ENCODE results near the gene LAMA3. TPM values are rescaled to one million over a fixed set of nuclear protein-coding genes. Genes with fewer than 3 reads are reported as not detected.
A peak's percentile ranks its signal among the peaks of the same experiment; 100 is the strongest.

LAMA3 gene
- total and polyA plus RNA-seq, 2 donors (not counting 1 experiment from before 2014, with no cell fraction given): 0.75 to 13.2 TPM

GRCh38 chr18:23704806-23705205, 15.6 kb downstream of the LAMA3 start:
- no peaks in the 10 kb centered on the region for H3K79me2 ChIP-seq (ENCODE audit: control insufficient read depth, insufficient read depth, low read length)
- H3K9ac ChIP-seq (ENCODE audit: insufficient read depth, low read length): no peak overlapping the region
- H3K27ac ChIP-seq (ENCODE audit: insufficient read depth, low read length): no peak overlapping the region
- TF ChIP-seq EZH2 (IDR thresholded peaks at IDR 0.05; ENCODE audit: low read length, missing control alignments): no peak
- TF ChIP-seq, protein P1, sequence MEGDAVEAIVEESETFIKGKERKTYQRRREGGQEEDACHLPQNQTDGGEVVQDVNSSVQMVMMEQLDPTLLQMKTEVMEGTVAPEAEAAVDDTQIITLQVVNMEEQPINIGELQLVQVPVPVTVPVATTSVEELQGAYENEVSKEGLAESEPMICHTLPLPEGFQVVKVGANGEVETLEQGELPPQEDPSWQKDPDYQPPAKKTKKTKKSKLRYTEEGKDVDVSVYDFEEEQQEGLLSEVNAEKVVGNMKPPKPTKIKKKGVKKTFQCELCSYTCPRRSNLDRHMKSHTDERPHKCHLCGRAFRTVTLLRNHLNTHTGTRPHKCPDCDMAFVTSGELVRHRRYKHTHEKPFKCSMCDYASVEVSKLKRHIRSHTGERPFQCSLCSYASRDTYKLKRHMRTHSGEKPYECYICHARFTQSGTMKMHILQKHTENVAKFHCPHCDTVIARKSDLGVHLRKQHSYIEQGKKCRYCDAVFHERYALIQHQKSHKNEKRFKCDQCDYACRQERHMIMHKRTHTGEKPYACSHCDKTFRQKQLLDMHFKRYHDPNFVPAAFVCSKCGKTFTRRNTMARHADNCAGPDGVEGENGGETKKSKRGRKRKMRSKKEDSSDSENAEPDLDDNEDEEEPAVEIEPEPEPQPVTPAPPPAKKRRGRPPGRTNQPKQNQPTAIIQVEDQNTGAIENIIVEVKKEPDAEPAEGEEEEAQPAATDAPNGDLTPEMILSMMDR (conservative IDR thresholded peaks at IDR 0.05 in 1 of 2, IDR thresholded peaks at IDR 0.05 in 1 of 2; ENCODE audit: low read depth in 1 of 2, low read length in 2 of 2): no peak
- no peaks in the 10 kb centered on the region for H3K9me3 ChIP-seq (ENCODE audit: control insufficient read depth, insufficient read depth, low read depth, low read length)
- H3K4me3 ChIP-seq (replicated peaks in 1 of 4; ENCODE audit: control extremely low read depth in 1 of 4, insufficient read depth in 1 of 4, low read depth in 3 of 4, low read length in 4 of 4): no peak overlapping the region
- no peaks in the 10 kb centered on the region for H4K20me1 ChIP-seq (ENCODE audit: control insufficient read depth, extremely low read depth, insufficient read depth, low read length)
- no peaks in the 10 kb centered on the region for H3K4me1 ChIP-seq (ENCODE audit: control insufficient read depth, extremely low read depth, insufficient read depth, low read length)
- no peak for DNase-seq (ENCODE audit: low read depth in 2 of 2)
- no peaks in the 10 kb centered on the region for H3K36me3 ChIP-seq (ENCODE audit: control insufficient read depth, insufficient read depth, low read length)
- no peak overlapping the region for H3K4me2 ChIP-seq (ENCODE audit: extremely low read depth, insufficient read depth, low read length)
- peaks cover 8% of the 10 kb centered on the region for H3K27me3 ChIP-seq (ENCODE audit: control insufficient read depth, insufficient read depth, low read length)
- no peak overlapping the region for H2AFZ ChIP-seq (ENCODE audit: low read length)

DNA sequence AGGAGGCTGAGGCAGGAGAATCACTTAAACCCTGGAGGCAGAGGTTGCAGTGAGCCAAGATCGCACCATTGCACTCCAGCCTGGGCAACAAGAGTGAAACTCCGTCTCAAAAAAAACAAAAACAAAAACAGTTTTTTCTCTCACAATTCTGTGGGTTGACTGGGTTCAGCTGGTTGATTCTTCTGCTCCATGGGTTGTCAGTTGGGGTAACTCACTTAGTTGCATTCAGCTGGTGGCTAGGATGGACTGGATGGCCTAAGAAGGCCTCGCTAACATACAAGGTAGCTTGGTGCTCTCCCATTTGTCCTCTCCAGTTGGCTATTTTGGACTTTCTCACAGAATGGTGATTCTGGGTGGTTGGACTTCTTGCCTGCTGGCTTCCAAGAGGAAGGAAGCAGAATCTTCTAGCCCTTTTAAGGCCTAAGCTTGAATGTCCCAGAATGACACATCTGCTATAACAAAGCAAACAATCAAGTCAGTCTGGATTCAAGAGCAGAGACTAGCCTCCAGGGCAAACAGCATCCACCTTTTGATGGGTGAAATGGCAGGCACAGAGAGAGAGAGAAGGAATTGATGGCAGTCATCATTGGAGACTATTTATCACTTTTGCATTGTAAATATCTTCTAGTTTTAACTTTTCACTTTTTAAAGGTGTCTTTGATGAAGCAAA, 17.9 kb downstream of the LAMA3 start:
- Histone ChIP-seq H3K4me2 (ENCODE audit: extremely low read depth, insufficient read depth, low read length) (no peak overlapping the region), H3K4me1 (ENCODE audit: control insufficient read depth, extremely low read depth, insufficient read depth, low read length) (no peaks in the 10 kb centered on the region), H3K9me3 (ENCODE audit: control insufficient read depth, insufficient read depth, low read depth, low read length) (no peaks in the 10 kb centered on the region), H3K27me3 (ENCODE audit: control insufficient read depth, insufficient read depth, low read length) (peaks cover 8% of the 10 kb centered on the region), H2AFZ (ENCODE audit: low read length) (no peak overlapping the region), H4K20me1 (ENCODE audit: control insufficient read depth, extremely low read depth, insufficient read depth, low read length) (no peaks in the 10 kb centered on the region), H3K9ac (ENCODE audit: insufficient read depth, low read length) (no peak overlapping the region), H3K4me3 (replicated peaks in 1 of 4; ENCODE audit: control extremely low read depth in 1 of 4, insufficient read depth in 1 of 4, low read depth in 3 of 4, low read length in 4 of 4) (no peak overlapping the region), H3K79me2 (ENCODE audit: control insufficient read depth, insufficient read depth, low read length) (no peaks in the 10 kb centered on the region), H3K36me3 (ENCODE audit: control insufficient read depth, insufficient read depth, low read length) (no peaks in the 10 kb centered on the region), H3K27ac (ENCODE audit: insufficient read depth, low read length) (no peak overlapping the region)
- no peak for DNase-seq (ENCODE audit: low read depth in 2 of 2)
- TF ChIP-seq EZH2 (IDR thresholded peaks at IDR 0.05; ENCODE audit: low read length, missing control alignments): no peak
- TF ChIP-seq, protein P1 (conservative IDR thresholded peaks at IDR 0.05 in 1 of 2, IDR thresholded peaks at IDR 0.05 in 1 of 2; ENCODE audit: low read depth in 1 of 2, low read length in 2 of 2): no peak

- peak in 1 of 2 donors; percentile 98 for DNase-seq (ENCODE audit: low read depth in 2 of 2)
- no peak overlapping the region for H3K27ac ChIP-seq (ENCODE audit: insufficient read depth, low read length)
- no peak overlapping the region for H3K9ac ChIP-seq (ENCODE audit: insufficient read depth, low read length)
- no peaks in the 10 kb centered on the region for H3K79me2 ChIP-seq (ENCODE audit: control insufficient read depth, insufficient read depth, low read length)
- no peak overlapping the region for H3K4me3 ChIP-seq (replicated peaks in 1 of 4; ENCODE audit: control extremely low read depth in 1 of 4, insufficient read depth in 1 of 4, low read depth in 3 of 4, low read length in 4 of 4)
- no peaks in the 10 kb centered on the region for H4K20me1 ChIP-seq (ENCODE audit: control insufficient read depth, extremely low read depth, insufficient read depth, low read length)
- no peaks in the 10 kb centered on the region for H3K9me3 ChIP-seq (ENCODE audit: control insufficient read depth, insufficient read depth, low read depth, low read length)
- TF ChIP-seq EZH2 (IDR thresholded peaks at IDR 0.05; ENCODE audit: low read length, missing control alignments): no peak
- TF ChIP-seq, protein P1 (conservative IDR thresholded peaks at IDR 0.05 in 1 of 2, IDR thresholded peaks at IDR 0.05 in 1 of 2; ENCODE audit: low read depth in 1 of 2, low read length in 2 of 2): no peak
- no peaks in the 10 kb centered on the region for H3K36me3 ChIP-seq (ENCODE audit: control insufficient read depth, insufficient read depth, low read length)
- H3K4me2 ChIP-seq (ENCODE audit: extremely low read depth, insufficient read depth, low read length): no peak overlapping the region
- H3K27me3 ChIP-seq (ENCODE audit: control insufficient read depth, insufficient read depth, low read length): no peaks in the 10 kb centered on the region
- no peaks in the 10 kb centered on the region for H3K4me1 ChIP-seq (ENCODE audit: control insufficient read depth, extremely low read depth, insufficient read depth, low read length)
- H2AFZ ChIP-seq (ENCODE audit: low read length): no peak overlapping the region
Observed at GRCh38 chr18:23710068-23710527, 20.8 kb downstream of the LAMA3 start.
